ENCODE data around the gene ZNF786.
A peak's percentile ranks its signal among the peaks of the same experiment; 100 is the strongest.
"Not testable (repeated sequence)": the region's sequence is repeated elsewhere in the genome, so short reads cannot be mapped to it uniquely, and the experiment has no call there.

Gene ZNF786, protein sequence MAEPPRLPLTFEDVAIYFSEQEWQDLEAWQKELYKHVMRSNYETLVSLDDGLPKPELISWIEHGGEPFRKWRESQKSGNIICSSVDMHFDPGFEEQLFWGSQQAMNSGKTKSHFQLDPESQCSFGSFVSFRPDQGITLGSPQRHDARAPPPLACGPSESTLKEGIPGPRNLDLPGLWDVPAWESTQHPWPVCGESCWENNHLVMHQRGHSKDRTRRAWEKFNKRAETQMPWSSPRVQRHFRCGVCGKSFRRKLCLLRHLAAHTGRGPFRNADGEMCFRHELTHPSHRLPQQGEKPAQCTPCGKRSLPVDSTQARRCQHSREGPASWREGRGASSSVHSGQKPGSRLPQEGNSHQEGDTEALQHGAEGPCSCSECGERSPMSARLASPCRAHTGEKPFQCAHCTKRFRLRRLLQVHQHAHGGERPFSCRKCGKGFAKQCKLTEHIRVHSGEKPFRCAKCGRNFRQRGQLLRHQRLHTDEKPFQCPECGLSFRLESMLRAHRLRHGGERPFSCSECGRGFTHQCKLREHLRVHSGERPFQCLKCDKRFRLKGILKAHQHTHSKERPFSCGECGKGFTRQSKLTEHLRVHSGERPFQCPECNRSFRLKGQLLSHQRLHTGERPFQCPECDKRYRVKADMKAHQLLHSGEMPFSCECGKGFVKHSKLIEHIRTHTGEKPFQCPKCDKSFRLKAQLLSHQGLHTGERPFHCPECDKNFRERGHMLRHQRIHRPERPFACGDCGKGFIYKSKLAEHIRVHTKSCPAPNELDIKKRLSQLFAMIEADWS

DNA sequence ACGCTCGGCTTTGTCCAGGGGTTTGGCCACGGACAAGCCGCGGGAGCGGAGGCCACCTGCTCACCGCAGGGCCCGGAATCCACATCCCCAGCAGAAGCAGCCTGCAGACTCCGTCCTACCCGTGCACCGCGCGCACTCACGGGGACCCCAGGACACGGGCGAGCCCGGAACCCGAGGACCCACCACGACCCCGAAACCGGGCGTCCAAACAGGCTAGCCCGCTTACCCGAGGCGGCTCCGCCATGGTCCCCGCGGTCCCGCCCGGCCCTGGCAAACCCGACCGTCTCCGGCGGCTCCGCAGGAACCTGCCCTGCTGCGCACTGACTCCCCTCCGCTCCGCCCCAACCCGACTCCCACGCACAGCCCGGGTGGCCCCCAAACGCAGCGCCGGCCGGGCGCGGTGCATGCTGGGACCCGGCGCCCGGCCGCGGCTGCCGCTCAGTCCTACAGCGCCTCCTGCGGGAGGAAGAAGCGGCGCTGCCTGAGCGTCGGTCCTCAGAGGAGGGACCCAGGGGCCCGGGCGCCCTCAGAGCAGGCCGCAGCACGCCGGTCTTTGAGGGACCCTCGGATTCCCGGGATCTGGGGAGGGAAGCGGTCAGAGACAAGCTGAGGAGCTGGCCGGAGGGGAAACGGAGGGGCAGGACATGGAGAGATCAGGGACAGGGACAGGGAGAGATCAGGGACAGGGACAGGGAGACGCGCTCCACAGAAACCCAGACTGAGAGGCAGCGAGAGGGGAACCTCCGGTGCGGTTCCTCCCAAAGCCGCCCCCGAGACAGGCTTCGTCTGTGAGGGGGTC lies at the start of gene ZNF786:
Gene ZNF786, minus strand, starts transcription at position 322 of the 799 bp plus-strand sequence. Its CDS starts 78 bp downstream, at position 244.
- DNase-seq (ENCODE audit: low read depth): peak; percentile 78

DNA sequence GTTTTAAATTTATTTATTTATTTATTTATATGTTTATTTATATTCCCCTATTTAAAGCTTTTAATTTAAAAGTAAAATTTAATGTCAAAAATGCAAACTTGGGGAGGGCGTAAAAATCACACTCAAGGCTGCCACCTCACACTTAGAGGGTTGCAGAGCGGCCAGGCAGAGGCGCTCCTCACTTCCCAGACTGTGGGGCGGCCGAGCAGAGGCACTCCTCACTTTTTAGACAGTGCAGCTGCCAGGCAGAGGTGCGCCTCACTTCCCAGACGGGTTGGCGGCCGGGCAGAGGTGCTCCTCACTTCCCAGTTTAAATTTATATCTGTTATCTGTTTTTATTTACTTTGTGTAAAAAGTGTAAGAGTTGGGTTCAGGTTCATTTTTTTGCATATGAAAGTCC lies 45.6 kb upstream of the ZNF786 start:
- no peak for DNase-seq (ENCODE audit: low read depth)

DNA sequence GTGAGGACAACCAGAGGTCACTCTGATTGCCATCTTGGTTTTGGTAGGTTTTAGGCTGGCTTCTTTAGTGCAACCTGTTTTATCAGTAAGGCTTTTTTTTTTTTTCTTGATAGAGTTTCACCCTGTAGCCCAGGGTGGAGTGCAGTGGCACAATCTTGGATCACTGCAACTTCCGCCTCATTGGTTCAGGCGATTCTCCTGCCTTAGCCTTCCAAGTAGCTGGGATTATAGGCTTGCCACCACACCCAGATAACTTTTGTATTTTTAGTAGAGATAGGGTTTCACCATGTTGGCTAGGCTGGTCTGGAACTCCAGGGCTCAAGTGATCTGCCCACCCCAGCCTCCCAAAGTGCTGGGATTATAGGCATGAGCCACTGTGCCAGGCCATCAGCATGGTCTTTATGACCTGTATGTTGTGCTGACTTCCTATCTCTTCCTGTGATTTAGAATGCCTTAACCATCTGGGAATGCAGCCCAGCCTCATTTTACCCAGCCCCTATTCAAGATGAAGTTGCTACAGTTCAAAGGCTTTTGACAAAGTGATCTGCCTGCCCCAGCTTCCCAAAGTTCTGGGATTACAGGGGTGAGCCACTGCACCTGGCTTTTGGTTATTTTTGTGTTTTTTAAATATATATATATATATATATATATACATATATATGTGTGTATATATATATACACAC lies 42.7 kb upstream of the ZNF786 start:
- DNase-seq (ENCODE audit: low read depth): no peak

DNA sequence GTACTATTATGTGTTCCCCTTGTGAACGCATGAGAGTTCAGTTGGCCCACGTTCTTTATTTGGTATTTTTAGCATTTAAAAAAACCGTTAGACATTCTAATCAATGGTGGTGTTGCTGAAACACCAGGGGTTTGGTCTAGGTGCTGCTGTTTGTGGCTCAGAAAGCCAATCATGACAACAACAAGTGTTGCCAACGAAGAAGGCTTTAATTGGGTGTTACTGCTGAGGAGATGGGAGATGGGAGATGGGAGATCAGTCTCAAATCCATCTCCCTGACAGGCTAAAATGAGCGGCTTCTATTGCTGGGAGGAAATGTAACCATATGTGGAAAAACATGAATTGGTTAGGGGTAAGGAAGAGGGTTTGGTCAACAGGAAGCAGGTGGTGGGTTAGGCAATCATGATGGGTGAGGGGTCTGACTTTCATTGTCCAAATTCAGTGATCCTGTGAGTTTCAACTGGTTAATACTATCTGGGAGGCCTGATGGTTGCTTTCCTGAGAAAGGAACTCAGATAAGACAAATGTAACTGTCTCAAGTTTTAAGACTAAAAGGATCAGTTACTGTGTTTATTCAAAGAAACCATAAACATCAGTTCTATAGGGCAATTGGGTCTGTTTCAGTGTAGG lies 40.2 kb upstream of the ZNF786 start:
- no peak for DNase-seq (ENCODE audit: low read depth)

DNA sequence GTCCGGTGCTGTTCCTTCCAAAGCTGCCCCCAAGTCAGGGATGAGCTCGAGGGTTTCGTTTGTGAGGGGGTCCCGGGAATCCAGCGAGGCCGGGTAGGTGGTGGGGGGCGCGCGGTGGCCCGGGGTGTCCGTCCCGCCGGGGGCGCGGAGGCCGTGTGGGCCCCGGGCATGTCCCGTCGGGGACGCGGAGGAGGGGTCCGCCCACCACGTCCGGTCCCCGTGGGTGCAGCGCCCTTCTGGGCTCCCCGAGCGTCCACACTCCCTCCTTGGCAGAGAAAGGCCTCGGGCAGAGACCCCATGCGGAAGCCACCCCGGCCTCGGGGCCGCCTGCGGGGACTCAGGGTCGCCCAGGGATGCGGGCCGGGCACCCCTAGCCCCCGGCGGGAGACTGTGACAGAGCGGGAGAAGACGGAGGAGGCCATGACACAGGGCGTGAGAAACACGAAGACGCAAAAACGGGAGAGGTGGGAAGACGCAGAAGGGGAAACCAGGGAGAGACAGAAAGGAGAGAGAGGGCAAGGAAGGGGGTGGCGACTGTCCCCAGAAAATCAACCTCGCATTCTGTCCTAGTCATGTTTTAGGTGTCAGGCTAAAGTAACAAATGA lies 36.2 kb upstream of the ZNF786 start:
- DNase-seq (ENCODE audit: low read depth): no peak

DNA sequence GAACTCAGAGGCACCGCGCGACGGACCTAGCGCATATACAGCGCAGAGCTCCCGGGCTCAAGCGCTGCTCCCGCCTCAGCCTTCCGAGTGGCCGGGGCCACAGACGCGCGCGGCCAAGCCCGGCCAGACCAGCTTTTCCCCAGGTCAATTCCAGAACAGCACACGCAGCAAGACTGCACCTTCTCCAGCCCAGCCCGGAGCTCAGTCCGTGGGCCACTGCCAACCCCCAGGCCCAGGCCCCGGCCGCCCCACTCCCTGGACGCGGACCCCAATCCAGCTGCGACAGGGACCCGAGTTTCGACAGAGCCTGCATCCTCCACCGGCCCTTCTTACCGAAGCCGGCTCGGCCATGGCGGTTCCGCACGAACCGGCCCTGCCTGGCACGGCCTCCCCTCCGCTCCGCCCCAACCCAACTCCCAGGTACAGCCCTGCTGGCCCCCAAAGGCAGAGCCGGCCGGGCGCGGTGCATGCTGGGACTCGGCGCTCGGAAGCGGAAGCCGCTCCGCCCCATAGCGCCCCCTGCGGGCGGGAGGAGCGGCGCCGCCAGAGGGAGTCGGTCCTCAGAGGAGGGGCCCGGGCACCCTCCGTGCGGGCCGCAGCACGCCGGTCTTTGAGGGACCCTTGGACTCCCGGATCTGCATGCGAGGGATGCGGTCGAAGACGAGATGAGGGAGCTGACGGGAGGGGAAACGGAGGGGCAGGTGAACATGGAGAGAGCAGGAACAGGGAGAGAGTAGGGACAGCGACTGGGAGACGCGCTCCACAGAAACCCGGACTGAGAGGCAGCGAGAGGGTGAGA lies 35.5 kb upstream of the ZNF786 start, which contains the start of gene ZNF425:
Gene ZNF425, minus strand, starts transcription at position 462 of the 799 bp plus-strand sequence. Its CDS starts 111 bp downstream, at position 351.
- peak; percentile 81 for DNase-seq (ENCODE audit: low read depth)

DNA sequence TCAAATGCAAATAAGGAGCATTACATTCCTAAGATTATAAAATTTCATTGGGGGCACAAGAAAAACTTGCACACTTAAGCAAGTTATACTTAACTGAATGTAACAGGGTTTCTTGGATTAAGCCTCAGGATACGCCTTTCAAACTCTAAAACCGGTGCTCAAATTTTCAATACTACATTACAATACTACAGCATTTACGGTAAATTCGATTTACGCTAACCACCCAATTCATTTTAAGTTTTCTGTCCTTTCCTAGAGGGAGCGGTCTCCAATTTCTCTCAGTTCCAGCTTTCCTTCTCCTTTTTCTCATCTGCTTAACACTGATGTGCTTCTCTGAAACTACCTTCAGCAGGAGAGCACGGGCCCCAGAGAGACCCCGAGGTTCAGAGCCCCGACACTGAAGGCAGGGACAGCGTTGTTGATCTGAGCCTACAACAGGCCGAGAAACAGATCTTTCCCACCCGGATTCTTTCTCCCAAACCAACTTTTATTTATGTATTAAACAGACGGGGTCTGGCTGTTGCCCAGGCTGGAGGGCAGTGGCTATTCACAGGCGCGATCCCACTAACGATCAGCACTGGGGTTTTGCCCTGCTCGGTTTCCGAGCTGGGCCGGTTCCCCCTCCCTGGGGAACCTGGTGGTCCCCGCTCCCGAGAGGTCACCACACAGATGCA lies 34.8 kb upstream of the ZNF786 start:
- DNase-seq (ENCODE audit: low read depth): no peak

DNA sequence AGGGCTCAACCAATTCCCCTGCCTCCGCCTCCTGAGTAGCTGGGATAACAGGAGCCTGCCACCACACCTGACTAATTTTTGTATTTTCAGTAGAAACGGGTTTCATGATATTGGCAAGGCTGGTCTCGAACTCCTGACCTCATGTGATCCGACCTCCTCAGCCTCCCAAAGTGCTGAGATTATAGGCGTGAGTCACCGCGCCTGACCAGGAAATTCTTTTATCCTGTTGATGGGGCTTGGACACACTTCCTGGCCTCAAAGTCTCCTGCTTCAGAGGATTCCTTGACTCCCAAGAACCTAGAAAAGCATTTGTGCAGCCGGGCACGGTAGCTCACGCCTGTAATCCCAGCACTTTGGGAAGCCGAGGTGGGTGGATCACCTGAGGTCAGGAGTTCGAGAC lies 19.5 kb upstream of the ZNF786 start:
- DNase-seq (ENCODE audit: low read depth): no peak

DNA sequence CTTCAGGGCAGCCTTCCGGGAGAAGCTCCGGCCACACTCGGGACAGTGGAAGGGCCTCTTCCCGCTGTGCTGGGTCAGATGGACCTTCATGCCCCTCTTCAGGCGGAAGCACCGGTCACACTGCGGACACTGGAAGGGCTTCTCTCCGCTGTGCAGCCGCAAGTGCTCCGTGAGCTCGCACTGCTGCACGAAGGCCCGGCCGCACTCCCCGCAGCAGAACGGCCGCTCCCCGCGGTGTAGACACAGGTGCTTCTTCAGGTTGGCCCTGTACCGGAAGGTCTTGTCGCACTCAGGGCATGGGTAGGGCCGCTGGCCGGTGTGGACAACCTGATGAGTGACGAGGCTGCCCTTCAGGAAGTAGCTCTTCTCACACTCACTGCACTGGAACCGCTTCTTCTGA lies 14.2 kb upstream of the ZNF786 start:
- no peak for DNase-seq (ENCODE audit: low read depth)

DNA sequence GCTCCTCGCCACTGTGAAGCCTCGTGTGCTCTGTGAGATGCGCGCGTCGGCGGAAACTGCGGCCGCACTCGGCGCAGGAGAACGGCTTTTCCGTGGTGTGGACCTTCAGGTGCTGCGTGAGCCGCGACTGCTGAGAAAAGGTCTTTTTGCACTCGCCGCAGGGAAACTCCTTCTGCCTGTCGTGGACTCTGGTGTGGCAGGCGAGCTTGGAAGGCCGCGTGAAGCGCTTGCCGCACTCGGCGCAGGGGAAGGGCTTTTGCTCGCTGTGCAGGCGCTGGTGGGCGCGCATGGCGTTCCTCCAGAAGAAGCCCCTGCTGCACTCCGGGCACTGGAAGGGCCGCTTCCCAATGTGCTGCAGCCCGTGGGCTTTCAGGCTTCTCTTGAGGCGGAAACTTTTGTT lies 13.7 kb upstream of the ZNF786 start:
- no peak for DNase-seq (ENCODE audit: low read depth)

DNA sequence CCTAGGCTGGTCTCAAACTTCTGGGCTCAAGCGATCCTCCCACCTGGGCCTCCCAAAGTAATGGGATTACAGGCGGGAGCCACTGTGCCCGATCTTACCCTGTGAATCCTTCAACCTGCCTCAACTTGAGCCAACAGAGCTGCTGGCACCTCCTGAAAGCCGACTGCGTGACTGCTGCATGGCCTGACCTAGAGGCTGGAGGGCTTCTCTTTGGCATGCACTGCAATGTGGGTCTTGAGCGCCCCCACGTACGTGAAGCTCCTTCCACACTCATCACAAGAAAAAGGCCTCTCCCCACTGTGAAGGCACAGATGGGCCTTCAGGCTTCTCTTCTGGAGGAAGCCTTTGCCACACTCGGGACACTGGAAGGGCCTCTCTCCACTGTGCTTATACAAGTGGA lies 12.9 kb upstream of the ZNF786 start:
- DNase-seq (ENCODE audit: low read depth): no peak

DNA sequence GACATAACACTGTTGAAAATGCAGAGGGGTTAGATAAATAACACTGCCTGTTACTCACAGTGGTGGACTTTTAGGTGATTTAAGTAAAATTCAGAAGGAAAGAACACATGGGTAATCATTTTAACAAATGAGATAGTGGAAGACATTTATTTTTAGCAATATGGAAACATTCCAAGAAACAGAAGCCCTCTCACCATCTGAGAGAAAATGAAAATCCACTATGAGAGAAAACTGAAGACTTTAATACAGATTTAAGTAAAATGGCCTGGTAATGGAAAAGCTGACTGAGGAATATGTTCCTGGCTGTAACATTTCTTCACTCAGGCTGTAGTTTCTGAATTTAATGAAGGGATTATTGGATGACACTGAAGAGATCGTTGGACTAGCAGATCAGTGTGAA lies 12.1 kb upstream of the ZNF786 start:
- no peak for DNase-seq (ENCODE audit: low read depth)

DNA sequence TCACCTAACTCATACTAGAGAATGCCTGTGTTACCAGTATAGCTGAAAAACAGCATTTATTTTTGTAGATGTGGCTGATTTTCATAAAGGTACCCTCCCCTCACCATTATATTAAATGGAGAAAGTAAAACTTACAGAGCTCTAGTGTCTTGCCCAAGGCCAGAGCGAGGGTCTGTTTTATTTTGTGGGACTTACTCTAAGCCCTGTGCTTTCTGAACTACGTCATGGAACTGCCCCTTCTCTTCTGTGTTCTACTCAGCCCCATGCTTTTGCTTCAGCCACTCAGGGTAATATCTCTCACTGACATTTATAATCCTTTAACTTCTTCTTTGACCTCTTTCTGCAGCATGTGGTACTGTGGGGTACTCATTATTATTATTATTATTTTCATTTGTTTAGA lies 10.3 kb upstream of the ZNF786 start:
- DNase-seq (ENCODE audit: low read depth): no peak

DNA sequence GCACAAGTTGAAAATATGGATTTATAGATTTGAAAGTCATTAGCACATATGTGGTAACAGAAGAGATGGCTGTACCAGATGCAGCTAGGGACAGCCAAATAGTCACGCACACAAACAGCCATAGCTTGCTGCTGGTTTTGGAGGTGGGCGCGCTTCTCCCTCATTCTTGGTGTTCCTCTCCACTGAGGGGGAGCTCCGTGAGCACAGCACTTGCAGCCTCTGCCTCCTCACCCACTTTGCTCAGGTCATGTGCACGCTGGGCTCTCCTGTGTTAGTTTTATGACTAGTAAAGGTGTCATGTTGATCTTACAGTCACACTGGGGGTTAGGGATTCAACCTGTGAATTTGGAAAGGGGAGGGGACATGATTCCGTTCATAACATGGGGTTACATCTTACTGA lies 8.5 kb upstream of the ZNF786 start:
- no peak for DNase-seq (ENCODE audit: low read depth)

DNA sequence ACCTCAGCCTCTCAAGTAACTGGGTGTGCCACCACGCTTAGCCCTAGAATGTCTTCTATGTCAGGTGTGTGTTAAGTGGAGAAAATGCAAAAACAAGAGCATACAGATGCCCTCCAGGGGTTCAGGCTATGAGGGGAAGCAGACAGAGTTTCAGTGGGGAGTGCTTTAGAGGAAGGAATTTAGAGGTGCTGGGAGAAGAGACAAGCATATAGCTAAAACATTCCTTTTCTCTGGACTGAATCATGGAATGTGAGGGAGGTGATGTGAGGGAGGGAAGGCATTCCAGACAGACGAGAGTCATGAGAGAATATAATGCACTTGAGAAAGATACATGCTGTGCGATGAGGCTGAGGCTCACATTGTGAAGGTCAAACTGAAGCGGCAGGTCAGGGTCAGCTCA lies 6.6 kb upstream of the ZNF786 start:
- DNase-seq (ENCODE audit: low read depth): no peak

DNA sequence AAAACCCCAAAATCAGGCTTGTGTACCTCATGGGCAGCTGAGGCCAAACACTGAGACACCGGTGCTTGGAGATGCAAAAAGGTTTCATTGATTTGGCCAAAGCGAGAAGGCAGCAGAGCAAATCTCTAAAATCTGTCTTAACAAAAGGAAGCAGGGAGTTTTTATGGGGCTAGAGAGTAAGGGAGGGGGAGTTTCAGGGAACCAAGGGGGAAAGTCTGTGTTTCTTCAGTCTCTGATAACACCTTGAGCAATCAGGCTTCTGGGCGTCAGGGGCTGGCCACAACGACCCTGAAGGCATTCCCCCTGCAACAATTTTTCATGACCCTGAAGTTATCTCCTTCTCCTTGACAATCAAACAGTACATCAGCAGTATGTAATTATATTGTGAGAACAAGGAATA lies 2.7 kb upstream of the ZNF786 start:
- no peak for DNase-seq (ENCODE audit: low read depth)

DNA sequence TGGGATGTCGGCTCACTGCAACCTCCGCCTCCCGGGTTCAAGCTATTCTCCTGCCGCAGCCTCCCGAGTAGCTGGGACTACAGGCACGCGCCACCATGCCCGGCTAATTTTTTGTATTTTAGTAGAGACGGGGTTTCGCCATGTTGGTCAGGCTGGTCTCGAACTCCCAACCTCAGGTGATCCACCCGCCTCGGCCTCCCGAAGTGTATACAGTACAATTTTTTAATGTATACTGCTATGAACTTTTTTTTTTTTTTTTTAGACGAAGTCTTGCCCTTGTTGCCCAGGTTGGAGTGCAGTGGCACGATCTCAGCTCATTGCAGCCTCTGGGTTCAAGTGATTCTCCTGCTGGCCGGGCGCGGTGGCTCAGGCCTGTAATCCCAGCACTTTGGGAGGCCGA lies 1.7 kb upstream of the ZNF786 start:
- not testable (repeated sequence) for DNase-seq (ENCODE audit: low read depth)

DNA sequence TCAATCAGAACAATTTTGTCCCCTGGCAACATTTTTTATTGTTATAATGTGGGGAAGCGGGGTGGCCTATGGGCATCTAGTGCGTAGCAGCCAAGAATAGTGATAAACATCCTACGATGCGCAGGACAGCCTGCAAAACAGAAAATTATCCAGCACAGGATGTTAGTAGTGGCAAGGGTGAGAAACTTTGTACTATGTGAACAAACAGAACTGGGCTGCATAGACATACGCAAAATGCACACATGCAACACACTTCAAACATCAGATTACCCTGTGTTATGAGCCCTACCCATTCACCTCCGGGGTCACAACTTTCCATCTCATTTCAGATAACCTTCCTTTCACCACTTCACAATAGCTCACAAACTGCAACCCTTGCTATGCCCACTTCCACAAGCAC lies 3.1 kb downstream of the ZNF786 start:
- no peak for DNase-seq (ENCODE audit: low read depth)

DNA sequence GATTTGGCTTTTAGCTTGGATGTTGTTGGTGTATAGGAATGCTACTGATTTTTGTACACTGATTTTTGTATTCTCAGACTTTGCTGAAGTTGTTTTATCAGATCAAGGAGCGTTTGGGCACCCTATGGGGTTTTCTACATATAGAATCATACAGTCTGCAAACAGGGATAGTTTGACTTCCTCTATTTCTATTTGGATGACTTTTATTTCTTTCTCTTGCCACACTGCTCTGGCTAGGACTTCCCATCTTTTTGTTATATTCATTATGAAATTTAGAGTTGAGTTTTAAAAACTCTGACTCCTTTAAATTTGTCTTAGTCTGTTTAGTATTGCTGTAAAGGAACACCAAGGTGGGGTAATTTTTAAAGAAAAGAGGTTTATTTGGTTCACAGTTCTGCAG lies 4.7 kb downstream of the ZNF786 start:
- no peak for DNase-seq (ENCODE audit: low read depth)

DNA sequence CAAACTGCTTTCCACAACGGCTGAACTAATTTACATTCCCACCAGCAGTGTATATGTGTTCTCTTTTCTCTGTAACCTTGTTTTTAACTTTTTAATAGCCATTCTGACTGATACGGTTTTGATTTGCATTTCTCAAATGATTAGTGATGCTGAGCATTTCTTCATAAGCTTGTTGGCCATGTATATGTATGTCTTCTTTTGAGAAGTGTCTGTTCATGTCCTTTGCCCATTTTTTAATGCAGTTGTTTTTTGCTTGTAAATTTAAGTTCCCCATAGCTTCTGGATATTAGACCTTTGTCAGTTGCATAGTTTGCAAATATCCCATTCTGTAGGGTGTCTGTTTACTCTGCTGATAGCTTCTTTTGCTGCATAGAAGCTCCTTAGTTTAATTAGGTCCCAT lies 6.1 kb downstream of the ZNF786 start:
- DNase-seq (ENCODE audit: low read depth): no peak

Data from GM04504 (cell line).